Posterior cingulate gyrus (tissue), 11 donors: ENCODE measurements around the gene ZNF835.
"Not testable (repeated sequence)": the region's sequence is repeated elsewhere in the genome, so short reads cannot be mapped to it uniquely, and the experiment has no call there.

Experiments used
- DNase-seq, 10 donors: peaks; one replicate each; pipeline versions ENCODE4 v3.0.0 to v3.0.0-alpha.2; 2020 to 2021; ENCODE audit warnings: mixed read lengths in 3 of 10
- intact Hi-C: fragments of 100-400 bp; cut with DNase I; formaldehyde crosslinking; loops from one replicate; pipeline ENCODE4 v1.15.1; 2023

ZNF835 gene

DNA sequence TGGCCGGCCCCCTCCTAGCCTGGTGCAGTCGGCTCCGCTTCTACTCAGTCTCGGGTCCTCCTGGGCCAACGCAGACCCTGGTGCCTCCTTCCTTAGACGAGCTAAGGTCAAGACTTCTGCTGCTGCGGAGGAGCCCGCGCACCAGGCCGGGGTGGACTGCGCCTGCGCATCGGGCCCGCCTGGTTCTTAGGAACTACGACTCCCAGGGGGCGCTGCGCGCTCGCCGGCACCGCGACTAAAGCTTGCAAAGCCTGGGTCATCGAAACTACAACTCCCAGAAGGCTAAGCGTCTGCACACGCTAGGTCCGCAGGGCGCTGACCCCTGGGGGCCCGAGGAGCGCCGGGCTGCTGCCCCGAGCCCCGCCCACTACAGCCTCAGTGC lies at the start of gene ZNF835:
ZNF835 (minus strand) TSS at position 145 of the 382 bp plus-strand sequence. CDS start 6,559 bp downstream, outside the sequence.
- intact Hi-C loops: no loop called here
- peak; percentile 94 to 99 (median 97) for DNase-seq

DNA sequence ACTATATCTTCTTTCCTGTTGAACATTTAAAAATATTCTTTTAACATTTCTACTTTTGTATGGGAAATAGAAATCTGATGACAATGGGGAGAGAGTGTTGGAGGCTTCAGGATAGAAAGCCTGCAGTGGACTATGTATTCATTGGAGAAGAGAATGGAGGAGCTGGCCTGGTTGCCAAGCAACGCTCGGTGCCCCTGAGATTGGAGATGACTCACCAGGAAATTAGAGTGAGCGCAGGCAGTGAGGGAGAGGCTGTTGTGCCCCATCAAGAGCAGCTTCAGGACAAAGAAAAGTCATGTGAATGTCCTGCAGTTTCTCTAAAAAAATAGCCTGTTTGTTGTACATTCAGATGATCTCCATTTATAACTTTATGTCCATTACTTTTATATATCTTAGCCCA lies 48.7 kb upstream of the ZNF835 start:
- DNase-seq: peak; percentile 63 to 96 (median 73)

DNA sequence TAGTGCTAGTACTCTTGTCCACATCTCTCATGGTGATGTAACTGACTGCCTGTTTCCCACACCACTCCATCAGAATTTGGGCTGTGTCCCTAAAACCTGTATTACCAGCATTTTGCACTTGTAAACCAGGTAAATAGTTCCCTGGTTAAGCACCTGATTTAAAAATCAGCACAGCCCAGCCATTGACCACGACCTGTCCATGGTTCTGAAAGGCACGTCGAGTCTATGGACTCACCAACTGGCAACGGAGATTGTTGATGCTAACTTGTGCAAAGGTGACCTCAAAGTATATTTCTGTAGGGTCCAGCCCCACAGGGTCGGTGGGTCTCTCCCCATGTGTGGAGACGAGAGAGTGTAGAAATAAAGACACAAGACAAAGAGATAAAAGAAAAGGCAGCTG lies 46.7 kb upstream of the ZNF835 start:
- intact Hi-C loops: loop anchor here (2.0 kb wide), 1 partner anchor 119 kb away; no protein-coding TSS in a partner anchor
- DNase-seq: no peak

More for the DNA sequence above, 48.7 kb upstream of the ZNF835 start:
- intact Hi-C loops: no loop called here

DNA sequence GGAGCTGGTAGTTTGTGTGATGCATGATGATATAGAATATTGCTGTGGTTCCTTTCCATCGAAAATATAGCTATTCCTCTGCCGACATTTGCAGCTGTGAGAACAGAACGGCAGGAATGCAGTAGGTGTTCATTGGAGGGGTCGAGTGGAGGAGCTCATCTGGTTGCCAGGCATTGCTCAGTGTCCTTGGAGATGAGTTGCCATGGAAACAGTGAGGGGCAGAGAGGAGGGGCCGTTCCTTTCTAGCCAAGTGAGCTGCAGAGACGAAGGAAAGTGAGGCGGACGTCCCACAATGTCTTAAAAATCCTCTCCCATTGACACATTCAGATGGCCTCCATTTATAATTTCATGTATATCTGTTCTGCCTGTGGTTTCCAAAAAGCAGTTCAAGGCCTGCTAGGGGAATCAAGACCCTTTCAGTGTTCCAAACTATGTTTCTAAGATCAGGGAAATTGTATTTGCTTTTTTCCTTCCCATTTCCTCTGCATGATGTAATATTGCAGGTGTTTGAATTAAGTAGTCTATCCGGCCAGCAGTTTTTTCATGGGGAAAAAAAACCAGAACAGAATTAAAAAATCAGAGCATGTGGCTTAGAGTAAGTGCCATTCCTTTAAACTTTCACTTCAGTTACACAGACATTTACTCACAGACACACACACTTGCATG lies 41.2 kb upstream of the ZNF835 start:
- peak; percentile 49 to 94 (median 68) for DNase-seq
- intact Hi-C loops: no loop called here

DNA sequence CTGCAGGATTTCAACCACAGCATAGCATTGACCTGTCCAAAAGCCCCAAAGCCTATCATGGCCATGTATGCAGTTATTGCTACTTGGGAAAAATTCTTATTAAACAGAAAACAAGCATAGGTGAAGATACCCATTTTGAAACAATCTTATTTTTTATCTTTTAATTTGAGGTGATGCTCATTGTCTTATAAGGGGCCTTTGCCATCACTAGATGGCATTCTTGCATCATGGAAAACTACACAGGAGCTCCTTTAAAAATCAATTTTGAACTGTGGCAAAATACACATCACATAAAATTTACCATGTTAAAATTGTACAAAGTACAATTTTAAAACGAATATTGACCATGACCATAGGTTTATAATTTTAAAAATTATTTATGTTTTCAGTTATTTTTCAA lies 38.9 kb upstream of the ZNF835 start:
- intact Hi-C loops: no loop called here
- DNase-seq: no peak

DNA sequence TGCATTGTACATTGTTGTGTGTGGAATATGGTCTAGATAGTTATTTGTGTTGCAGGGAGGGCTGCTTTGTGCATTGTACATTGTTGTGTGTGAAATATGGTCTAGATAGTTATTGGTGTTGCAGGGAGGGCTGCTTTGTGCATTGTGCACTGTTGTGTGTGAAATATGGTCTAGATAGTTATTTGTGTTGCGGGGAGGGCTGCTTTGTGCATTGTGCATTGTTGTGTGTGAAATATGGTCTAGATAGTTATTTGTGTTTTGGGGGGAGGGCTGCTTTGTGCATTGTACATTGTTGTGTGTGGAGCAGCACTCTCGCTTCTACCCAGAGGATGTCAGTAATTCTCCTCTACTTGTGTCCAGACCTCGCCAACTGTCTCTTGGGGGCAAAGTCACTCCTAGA lies 36.3 kb upstream of the ZNF835 start:
- DNase-seq: peak in 3 of 10 donors; percentile 24 to 88 (median 34)
- intact Hi-C loops: no loop called here

DNA sequence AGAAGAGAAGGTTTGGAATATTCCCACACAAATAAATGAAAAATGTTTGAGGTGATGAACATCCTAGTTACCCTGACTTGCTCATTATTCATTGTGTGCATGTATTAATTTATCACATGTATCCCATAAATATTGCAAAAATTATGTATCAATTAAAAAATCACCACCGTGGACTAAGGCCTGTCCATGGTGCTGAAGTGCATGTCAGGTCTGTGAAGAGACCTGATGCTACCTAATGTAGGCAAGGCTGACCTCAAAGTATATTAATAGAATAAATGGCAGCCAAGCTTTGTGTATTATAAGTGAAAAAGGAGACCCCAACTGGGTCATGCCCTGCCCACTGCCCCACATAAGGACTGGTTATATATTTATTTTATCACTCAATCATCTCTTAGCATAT lies 34.4 kb upstream of the ZNF835 start:
- no peak for DNase-seq
- intact Hi-C loops: no loop called here

DNA sequence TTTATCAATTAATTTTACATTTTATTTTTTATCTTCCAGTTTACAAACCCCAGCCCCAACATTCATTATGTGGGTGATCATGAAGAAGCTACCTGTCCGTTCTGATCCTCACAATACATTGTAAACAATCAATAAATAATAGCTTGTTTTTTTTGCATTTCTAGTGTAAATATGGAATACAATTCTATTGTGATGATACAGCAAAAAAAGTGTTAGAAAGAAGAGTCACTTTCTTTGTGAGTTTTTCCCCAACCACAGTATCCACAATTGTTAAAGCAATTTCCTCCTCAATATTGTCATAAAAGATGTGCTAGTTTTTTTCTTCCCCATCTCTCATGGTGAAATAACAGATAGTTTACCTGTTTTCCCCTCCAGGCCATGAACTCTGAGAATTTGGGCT lies 30.3 kb upstream of the ZNF835 start:
- intact Hi-C loops: no loop called here
- no peak for DNase-seq

DNA sequence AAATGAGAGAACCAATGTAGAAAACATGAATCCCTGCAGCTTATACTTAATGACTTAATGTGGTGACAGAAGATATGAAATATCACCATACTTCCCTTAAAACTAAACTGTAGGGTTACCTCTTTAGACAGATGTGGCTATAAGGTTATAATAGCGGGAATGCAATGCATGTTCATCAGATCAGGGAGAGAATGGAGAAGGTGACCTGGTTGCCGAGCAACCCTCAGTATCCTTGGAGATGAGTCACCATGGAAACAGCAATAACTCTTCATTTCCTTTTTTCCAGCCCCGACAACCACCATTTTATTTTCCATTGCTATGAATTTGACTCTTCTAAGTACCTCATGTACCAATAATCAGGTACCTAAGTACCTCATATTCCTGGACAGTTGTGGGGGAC lies 28.0 kb upstream of the ZNF835 start:
- DNase-seq: no peak
- intact Hi-C loops: loop anchor here (10.0 kb wide), 1 partner anchor 395 kb away; no protein-coding TSS in a partner anchor

DNA sequence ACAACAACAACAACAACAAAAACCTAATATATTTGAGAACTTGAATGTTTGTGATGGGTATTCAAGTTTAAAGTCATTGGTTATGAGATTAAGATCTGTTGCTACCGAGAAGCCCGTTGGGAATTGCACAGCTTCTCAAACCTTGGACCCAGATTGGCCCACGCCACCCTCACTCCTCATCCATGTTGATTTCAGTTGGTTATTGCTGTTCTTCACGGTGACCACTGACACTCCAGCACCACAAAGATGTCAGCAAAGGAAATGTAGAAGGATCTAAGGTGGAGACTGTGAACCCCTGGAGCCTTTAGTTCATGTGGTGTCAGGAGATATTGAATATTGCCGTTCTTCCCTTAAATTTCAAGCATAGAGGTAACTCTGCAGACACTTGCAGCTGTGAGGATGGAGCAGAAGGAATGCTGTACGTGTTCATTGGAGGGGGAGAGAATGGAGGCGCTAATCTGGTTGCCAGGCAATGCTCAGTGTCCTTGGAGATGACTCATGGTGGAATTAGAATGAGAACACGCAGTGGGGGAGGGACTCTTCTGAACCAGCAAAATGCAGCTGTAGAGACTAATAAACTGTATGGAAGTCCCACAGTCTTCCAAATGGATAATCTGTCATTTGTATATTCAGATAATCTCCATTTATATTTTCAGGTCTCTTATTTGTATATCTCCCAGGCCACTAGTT lies 20.8 kb upstream of the ZNF835 start:
- DNase-seq: peak in 8 of 10 donors; percentile 41 to 94 (median 67)
- intact Hi-C loops: loop anchor here (5.0 to 10.0 kb wide), 2 partner anchors 145 to 402 kb away; no protein-coding TSS in a partner anchor

DNA sequence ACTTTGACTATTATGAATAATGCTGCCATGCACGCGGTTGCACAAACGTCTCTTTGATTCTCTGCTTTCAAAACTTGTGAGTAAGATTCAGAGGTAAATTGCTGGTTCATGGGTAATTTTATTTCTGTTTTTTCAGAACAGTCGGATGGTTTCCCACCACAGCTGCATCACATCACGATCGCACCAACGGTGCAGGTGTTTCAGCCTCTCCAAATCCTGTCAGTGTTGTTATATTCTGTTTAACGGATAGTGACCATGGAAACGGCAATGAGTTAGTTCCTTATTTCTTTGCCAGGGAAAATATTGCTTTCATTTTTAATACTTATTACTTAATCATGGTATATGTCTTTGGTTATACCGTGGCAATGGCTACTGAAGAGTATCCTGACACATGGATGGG lies 19.1 kb upstream of the ZNF835 start:
- no peak for DNase-seq
- intact Hi-C loops: loop anchor here (5.0 to 10.0 kb wide), 2 partner anchors 147 to 404 kb away; no protein-coding TSS in a partner anchor

DNA sequence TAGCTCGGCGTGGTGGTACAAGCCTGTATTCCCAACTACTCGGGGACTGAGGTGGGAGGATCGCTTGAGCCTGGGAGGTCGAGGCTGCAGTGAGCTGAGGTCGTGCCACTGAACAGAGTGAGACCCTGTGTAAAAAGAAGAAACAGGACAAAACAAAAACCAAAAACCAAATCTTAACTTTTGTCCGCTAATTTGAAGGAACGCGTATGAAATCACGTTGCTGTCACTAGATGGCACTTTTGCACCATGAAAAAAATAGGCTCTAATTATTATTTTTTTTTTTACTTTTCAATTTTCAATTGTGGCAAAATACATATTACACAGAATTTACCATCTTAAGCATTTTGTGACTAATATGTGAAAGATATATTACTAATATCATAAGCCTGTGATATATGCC lies 17.6 kb upstream of the ZNF835 start:
- intact Hi-C loops: no loop called here
- DNase-seq: no peak

DNA sequence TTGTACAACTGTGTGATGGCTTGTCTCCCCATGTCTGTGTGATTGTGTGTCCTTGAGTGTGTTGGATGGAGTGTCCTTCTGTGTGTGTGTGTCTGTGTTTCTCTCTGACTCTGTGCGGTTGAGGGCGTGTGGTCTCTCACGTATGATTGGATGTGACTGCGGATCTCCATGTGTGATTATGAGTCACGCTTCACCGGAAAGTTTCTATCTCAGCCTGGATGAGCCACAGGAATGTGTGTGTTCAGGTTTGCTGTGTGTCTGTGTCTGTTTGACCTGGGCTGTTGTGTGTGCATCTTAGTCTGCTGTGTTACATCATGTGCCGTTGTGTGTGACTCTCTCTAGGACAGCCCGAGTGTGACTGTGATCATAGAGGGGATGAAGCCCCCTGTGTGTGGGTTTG lies 15.5 kb upstream of the ZNF835 start:
- intact Hi-C loops: no loop called here
- no peak for DNase-seq

DNA sequence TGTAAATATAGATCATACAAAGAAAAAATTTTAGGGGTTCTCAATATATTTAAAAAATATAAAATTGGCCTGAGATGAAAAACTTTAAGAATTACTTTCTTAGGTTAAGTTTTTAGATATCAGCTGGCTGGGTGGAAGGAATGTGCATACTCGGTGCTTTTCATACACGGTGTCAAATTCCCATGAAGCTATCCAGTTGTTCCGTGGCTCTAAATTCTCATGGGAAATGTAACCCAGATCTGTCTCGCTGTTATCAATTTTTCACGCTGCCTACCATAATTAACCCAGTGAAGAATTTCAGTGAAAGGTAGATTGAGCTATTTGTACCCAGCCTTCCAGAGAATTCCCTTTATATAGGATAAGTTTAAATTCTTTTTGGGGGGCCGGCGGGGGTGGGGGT lies 11.6 kb upstream of the ZNF835 start:
- intact Hi-C loops: no loop called here
- DNase-seq: no peak

DNA sequence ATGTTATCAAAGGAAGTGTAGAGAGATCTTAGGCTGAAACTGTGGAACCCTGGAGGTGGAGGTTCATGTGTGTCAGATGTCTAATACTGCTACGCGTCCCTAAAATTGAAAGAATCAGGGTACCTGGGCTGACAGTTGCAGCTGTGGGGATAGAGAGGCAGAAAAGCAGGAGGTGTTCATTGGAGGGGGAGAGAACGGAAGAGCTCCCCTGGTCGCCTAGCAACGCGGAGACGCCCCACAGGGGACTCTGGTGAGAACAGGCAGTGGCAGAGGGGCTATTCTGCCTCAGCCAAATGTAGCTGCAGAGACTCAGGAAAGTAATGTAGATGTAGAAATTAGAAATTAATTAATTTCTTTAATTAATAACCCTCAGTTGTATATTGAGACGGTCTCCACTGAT lies 10.1 kb upstream of the ZNF835 start:
- no peak for DNase-seq
- intact Hi-C loops: no loop called here

DNA sequence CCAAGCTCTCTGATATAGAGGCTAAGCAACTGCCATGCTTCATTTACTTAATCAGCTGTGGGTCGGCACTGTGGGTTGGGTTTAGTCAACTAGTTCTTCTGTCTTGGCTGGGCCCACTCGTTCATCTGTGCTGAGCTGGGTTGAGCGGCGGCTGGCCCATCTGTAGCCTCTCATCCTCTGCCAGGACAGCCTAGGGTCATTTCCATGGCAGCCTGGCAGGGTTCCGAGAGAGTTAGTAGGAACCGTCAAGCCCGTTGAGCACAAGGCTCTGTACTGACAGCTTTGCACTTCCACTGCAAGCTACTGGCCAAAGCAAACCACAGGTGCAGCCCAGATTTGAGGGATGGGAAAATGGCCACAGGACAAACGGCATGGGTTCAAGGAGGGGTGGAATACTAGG lies 6.6 kb upstream of the ZNF835 start:
- peak in 9 of 10 donors; percentile 26 to 90 (median 54) for DNase-seq
- intact Hi-C loops: no loop called here

DNA sequence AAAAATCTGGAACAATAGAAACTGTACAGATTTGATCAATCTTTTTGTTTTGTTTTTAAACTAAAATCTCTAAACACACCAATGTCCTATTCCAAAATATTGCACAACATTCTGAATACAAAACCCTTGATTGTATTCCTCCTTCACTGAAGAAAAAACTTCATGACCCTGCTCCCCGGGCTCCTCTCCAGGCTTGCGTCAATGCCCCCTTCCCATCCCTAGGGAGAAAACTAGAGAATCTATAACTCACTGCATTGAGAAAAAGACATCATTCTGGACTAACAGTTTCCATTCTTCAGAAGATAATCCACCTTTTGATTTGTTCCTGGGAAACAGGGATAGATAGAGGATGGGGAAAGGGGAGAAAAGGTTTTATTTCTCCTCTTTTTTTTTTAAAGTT lies 1.1 kb upstream of the ZNF835 start:
- intact Hi-C loops, DNase-seq: not testable (repeated sequence)

DNA sequence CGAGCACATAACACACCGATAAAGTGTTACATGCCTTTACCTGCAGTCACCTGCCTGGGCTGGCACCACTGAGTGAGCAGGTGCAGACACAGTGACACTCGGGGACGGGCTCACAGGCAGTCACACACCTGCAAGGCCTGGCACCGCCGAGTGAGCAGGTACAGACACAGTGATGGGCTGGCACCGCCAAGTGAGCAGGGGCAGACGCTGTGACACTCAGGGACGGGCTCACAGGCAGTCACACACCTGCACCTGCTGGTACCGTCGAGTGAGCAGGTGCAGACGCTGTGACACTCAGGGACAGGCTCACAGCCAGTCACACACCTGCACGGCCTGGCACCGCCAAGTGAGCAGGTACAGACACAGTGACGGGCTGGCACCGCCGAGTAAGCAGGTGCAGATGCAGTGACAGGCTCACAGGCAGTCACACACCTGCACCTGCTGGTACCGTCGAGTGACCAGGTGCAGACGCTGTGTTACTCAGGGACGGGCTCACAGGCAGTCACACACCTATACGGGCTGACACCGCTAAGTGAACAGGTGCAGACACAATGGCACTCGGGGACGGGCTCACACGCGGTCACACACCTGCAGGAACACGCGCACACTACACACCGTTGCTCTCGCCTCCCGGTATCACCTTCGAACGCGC lies 470 bp downstream of the ZNF835 start:
- intact Hi-C loops: no loop called here
- DNase-seq: peak in 1 of 10 donors; percentile 83

DNA sequence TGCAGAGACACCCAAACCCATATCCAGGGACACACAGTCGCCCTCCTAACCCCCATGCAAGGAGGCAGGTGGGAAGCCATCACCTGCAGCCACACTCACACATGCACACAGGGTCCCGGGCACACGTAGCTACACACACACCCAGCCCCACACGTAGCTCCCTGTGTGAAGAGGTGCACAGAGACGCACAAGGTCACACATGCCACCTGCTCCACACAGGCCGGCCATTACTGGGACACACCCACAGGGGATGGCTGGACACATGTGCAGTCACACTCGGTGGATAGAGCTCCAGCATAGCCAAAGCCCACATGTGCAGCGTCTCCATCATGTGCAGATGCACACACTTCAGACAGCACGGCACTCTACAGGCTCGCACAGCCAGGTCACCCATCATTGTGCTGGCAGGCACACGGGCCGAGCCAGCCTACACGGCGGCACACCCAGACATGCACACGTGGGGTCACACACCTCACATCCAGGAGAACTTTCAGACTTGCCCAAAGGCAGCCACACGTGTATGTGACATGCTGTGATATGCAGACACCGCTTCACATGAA lies 1.1 kb downstream of the ZNF835 start:
- no peak for DNase-seq
- intact Hi-C loops: no loop called here

DNA sequence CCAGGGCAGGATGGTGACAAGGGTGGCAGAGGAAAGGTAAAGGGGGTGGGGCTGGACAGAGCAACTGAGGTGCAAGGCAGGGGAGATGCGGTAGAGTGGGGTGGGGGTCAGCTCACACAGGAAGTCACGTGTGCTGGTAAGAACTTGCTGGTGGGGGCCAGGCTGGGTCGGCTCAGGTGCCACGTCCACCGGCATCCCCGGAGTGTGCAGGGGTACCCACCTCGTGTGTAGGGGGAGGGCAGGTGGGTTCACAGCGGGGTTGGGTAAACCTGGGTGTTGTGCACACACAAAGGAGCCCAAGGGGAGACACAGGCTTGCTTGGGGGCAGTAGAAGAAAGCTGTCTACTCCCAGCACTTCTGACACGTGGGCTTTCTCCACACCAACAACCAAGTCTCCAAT lies 2.9 kb downstream of the ZNF835 start:
- intact Hi-C loops: no loop called here
- no peak for DNase-seq

DNA sequence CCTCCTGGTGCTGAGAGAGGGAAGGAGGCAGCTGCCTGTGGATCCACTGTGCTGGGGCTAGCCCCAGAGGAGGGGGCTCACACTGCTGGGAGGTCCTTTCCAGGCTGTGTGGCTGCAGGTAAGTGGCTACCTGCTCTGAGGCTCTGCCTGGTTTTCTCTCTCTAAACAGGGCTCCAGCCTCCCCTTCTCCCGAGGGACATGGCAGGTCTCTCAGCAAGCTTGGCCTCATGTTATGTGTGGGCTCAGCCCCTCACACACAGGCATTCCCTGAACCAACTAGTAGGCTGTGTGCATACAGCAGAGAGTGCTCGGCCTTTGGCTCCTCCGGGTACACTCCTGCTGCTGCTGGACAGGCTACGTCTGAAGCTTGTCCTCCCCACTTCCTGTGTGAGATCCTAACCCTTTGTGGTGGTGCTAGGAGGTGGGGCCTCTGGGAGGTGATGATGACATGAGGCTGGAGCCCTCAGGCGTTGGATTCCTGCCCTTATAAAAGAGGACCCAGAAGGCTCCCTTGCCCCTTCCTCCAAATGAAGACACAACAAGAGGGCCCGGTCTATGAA lies 4.2 kb downstream of the ZNF835 start:
- intact Hi-C loops: no loop called here
- DNase-seq: no peak
